ENCODE results near the gene SLF2. TPM values are rescaled to one million over a fixed set of nuclear protein-coding genes. Genes with fewer than 3 reads are reported as not detected.

Gene SLF2
- total and polyA plus RNA-seq, 2 of the 13 experiments (the other 11 are each of a cell fraction or from before 2014, with no cell fraction given): 12.2 to 48.1 TPM

DNA sequence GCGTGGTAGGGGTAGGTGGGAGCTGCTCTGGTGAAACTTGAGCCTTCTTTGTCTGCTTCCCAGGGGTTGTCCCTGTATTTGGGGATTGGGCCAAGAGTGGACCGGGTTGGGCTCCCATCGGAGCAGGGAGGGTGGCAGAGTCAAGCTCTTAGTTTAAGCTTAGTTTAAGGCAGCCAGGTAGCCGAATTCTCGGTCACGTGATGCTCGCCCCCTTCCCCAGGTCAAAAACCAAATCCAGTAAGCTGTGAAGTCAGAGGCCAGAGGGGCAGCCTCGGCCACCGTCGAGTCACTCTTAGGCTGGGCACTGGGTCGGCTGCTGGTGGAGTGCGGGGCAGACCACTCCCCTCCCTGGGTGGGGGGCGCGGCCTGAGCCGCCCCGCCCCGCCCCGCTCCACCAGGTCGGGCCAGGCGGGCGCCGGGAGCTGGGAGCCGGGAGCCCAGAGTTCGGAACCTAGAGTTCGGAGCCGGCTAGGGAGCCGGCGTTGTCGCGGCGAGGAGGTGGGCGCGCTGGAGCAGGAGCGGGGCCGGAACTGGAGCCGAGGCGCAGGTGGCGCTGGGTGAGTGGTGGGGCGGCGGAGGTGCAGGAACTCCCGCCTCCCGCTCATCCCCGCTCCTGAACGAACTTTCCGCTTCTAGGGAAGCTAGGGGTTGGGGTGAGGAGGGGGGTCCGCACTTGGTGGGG, 84.1 kb downstream of the SLF2 start (continued):
- peak; percentile 32; the same call in 1 of the 2 replicates for TF ChIP-seq ZNF776 (CRISPR knock-in tag; IDR thresholded peaks at IDR 0.05)
- TF ChIP-seq, protein P1, sequence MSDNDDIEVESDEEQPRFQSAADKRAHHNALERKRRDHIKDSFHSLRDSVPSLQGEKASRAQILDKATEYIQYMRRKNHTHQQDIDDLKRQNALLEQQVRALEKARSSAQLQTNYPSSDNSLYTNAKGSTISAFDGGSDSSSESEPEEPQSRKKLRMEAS (IDR thresholded peaks at IDR 0.05): peak; percentile 44
- no peak; the same call in 1 of the 2 replicates for TF ChIP-seq SAFB2 (CRISPR knock-in tag; IDR thresholded peaks at IDR 0.05; ENCODE audit: borderline replicate concordance, low read depth)
- TF ChIP-seq MED1 (CRISPR knock-in tag; IDR thresholded peaks at IDR 0.05): no peak
- TF ChIP-seq, protein P2, sequence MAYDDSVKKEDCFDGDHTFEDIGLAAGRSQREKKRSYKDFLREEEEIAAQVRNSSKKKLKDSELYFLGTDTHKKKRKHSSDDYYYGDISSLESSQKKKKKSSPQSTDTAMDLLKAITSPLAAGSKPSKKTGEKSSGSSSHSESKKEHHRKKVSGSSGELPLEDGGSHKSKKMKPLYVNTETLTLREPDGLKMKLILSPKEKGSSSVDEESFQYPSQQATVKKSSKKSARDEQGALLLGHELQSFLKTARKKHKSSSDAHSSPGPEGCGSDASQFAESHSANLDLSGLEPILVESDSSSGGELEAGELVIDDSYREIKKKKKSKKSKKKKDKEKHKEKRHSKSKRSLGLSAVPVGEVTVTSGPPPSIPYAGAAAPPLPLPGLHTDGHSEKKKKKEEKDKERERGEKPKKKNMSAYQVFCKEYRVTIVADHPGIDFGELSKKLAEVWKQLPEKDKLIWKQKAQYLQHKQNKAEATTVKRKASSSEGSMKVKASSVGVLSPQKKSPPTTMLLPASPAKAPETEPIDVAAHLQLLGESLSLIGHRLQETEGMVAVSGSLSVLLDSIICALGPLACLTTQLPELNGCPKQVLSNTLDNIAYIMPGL (CRISPR knock-in tag; IDR thresholded peaks at IDR 0.05; ENCODE audit: borderline replicate concordance in 1 of 2, low read depth in 1 of 2): no peak
- TF ChIP-seq KAT8 (CRISPR knock-in tag; IDR thresholded peaks at IDR 0.05): no peak
- TF ChIP-seq SIN3B (IDR thresholded peaks at IDR 0.05; ENCODE audit: low read length): no peak
- TF ChIP-seq ZBTB7B (CRISPR knock-in tag; IDR thresholded peaks at IDR 0.05): no peak
- TF ChIP-seq, protein P3, sequence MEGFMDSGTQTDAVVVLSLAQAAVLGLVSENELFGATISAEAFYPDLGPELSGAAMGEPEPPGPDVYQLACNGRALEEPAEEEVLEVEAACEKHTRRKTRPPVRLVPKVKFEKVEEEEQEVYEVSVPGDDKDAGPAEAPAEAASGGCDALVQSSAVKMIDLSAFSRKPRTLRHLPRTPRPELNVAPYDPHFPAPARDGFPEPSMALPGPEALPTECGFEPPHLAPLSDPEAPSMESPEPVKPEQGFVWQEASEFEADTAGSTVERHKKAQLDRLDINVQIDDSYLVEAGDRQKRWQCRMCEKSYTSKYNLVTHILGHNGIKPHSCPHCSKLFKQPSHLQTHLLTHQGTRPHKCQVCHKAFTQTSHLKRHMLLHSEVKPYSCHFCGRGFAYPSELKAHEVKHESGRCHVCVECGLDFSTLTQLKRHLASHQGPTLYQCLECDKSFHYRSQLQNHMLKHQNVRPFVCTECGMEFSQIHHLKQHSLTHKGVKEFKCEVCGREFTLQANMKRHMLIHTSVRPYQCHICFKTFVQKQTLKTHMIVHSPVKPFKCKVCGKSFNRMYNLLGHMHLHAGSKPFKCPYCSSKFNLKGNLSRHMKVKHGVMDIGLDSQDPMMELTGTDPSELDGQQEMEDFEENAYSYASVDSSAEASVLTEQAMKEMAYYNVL (CRISPR knock-in tag; IDR thresholded peaks at IDR 0.05; ENCODE audit: borderline replicate concordance): no peak
- no peak for TF ChIP-seq CHCHD3 (CRISPR knock-in tag; IDR thresholded peaks at IDR 0.05)
- TF ChIP-seq, protein P4, sequence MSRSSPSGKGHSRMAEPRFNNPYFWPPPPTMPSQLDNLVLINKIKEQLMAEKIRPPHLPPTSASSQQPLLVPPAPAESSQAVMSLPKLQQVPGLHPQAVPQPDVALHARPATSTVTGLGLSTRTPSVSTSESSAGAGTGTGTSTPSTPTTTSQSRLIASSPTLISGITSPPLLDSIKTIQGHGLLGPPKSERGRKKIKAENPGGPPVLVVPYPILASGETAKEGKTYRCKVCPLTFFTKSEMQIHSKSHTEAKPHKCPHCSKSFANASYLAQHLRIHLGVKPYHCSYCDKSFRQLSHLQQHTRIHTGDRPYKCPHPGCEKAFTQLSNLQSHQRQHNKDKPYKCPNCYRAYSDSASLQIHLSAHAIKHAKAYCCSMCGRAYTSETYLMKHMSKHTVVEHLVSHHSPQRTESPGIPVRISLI (CRISPR knock-in tag; IDR thresholded peaks at IDR 0.05; ENCODE audit: borderline replicate concordance): no peak
- TF ChIP-seq TEAD2 (CRISPR knock-in tag; IDR thresholded peaks at IDR 0.05): no peak
- TF ChIP-seq SIX4 (CRISPR knock-in tag; IDR thresholded peaks at IDR 0.05): no peak
- TF ChIP-seq HNRNPLL (IDR thresholded peaks at IDR 0.05; ENCODE audit: low read depth, low read length, poor library complexity, severe bottlenecking): no peak
- peak; percentile 52 for TF ChIP-seq NR2C2 (CRISPR knock-in tag; IDR thresholded peaks at IDR 0.05; ENCODE audit: borderline replicate concordance)
- TF ChIP-seq TCF12 (IDR thresholded peaks at IDR 0.05): no peak
- TF ChIP-seq TCF12 (CRISPR knock-in tag; IDR thresholded peaks at IDR 0.05): 0 out of 2 replicates have a peak, but pooled peaks have one; percentile 51
- TF ChIP-seq DNMT3B (CRISPR knock-in tag; conservative IDR thresholded peaks at IDR 0.05): no peak
- TF ChIP-seq GATAD2A (CRISPR knock-in tag; IDR thresholded peaks at IDR 0.05): 0 out of 2 replicates have a peak, but pooled peaks have one; percentile 12
- no peak for TF ChIP-seq NFYC (CRISPR knock-in tag; IDR thresholded peaks at IDR 0.05)
- peak; percentile 63; the same call in 1 of the 2 replicates for TF ChIP-seq ZSCAN21 (CRISPR knock-in tag; IDR thresholded peaks at IDR 0.05; ENCODE audit: borderline replicate concordance)
- TF ChIP-seq CEBPG (CRISPR knock-in tag; IDR thresholded peaks at IDR 0.05): no peak

Measured in HepG2 (cell line).